HCT116 (cell line): ENCODE data around the gene ELF1. TPM values are rescaled to one million over a fixed set of nuclear protein-coding genes. Genes with fewer than 3 reads are reported as not detected.

Experiments
- ATAC-seq: fragments of 200-7000 bp; cut with Tn5 transposase; 2 replicates; pipeline ENCODE4 v1.9.1; 2020; ENCODE audit warnings: mild to moderate bottlenecking, moderate library complexity
- Bru-seq: library from RNA; stranded (reverse); fragments of 400-500 nt; gene quantifications from one replicate; lab custom pipeline; 2021; lab: Mats Ljungman, UMichigan
- BruChase-seq, 2 experiments: library from RNA; stranded (reverse); fragments of 400-500 nt; gene quantifications; one replicate each; lab custom pipeline; 2021; lab: Mats Ljungman, UMichigan
- BruUV-seq: library from RNA; stranded (reverse); fragments of 400-500 nt; replicated peaks from 2 replicates; lab custom pipeline; 2021; lab: Mats Ljungman, UMichigan
- CTCF ChIA-PET: fragments of 300-600 bp; sonication (Branson Sonifier 250); formaldehyde crosslinking; loops from one replicate; lab custom pipeline; 2021; ENCODE audit warnings: antibody characterized with exemption; lab: Charles Lee
- POLR2A ChIA-PET: fragments of 300-600, 350-600 bp; sonication (Branson Sonifier 250); formaldehyde crosslinking; loops from one replicate; lab custom pipeline; 2021; ENCODE audit warnings: antibody characterized with exemption; lab: Charles Lee
- RAD21 ChIA-PET, 2 experiments: fragments of 300-600 bp; sonication (Branson Sonifier 250); formaldehyde crosslinking; loops; one replicate each; lab custom pipeline; 2023; ENCODE audit warnings: low total read pairs in 2 of 2; ENCODE audit not compliant: uncharacterized antibody in 2 of 2, unreplicated experiment in 2 of 2, low non-redundant PET in 1 of 2; lab: Charles Lee
- DNase-seq: peaks from one replicate; pipeline ENCODE4 v3.0.0-alpha.2; 2010; ENCODE audit warnings: low read depth, low spot score
- H2AFZ ChIP-seq: fragments of 200-600 bp; shearing (Covaris generic), sonication (generic); 2 replicates; pipeline ENCODE4 v1.6.1; 2017; ENCODE audit warnings: low read depth, mixed run types, mixed read lengths, antibody characterized with exemption, low read length; ENCODE audit not compliant: poor library complexity, severe bottlenecking
- H3K27ac ChIP-seq: 2 replicates; pipeline ENCODE4 v1.5.1; 2012; ENCODE audit warnings: low read depth, low read length
- H3K27me3 ChIP-seq: fragments of 200-600 bp; sonication (generic); 2 replicates; pipeline ENCODE4 v1.6.1; 2016; ENCODE audit warnings: mixed run types, low read length, mixed read lengths; ENCODE audit not compliant: insufficient read depth
- H3K36me3 ChIP-seq, 2 experiments: fragments of 200-500 bp in 1 of 2; fragments of 200-600 bp in 1 of 2; sonication (Bioruptor generic) in 1 of 2; sonication (generic) in 1 of 2; 2 replicates each; pipeline versions ENCODE4 v1.5.1 to v1.6.1; 2014 to 2016; ENCODE audit warnings: low read length in 2 of 2, inconsistent platforms in 1 of 2, mixed read lengths in 1 of 2, mixed run types in 1 of 2; ENCODE audit not compliant: insufficient read depth in 2 of 2, control insufficient read depth in 1 of 2
- H3K4me1 ChIP-seq, 2 experiments: fragments of 200-600 bp in 1 of 2; sonication (generic) in 1 of 2; 2 replicates each; pipeline versions ENCODE4 v1.5.1 to v1.6.1; 2012 to 2017; ENCODE audit warnings: low read length in 2 of 2, inconsistent platforms in 1 of 2, mild to moderate bottlenecking in 1 of 2, mixed read lengths in 1 of 2, mixed run types in 1 of 2, moderate library complexity in 1 of 2; ENCODE audit not compliant: insufficient read depth in 2 of 2, control insufficient read depth in 1 of 2
- H3K4me2 ChIP-seq: fragments of 200-600 bp; sonication (generic); 2 replicates; pipeline ENCODE4 v1.6.1; 2017; ENCODE audit warnings: mixed run types, low read length, mixed read lengths
- H3K4me3 ChIP-seq, 2 experiments: fragments of 200-600 bp in 1 of 2; sonication (generic) in 1 of 2; replicated peaks in 1 of 2; 2 replicates each; pipeline ENCODE4 v1.5.1; 2011 to 2016; ENCODE audit warnings: low read length in 2 of 2, control low read depth in 1 of 2, low read depth in 1 of 2, mild to moderate bottlenecking in 1 of 2, mixed read lengths in 1 of 2, mixed run types in 1 of 2
- H3K79me2 ChIP-seq: fragments of 200-600 bp; sonication (generic); 2 replicates; pipeline ENCODE4 v1.6.1; 2017; ENCODE audit warnings: mild to moderate bottlenecking, mixed run types, low read length, moderate library complexity, mixed read lengths; ENCODE audit not compliant: insufficient read depth
- H3K9ac ChIP-seq: fragments of 200-600 bp; sonication (generic); 2 replicates; pipeline ENCODE4 v1.6.1; 2016; ENCODE audit warnings: low read length, mixed read lengths
- H3K9me2 ChIP-seq: fragments of 200-600 bp; sonication (generic), shearing (Covaris generic); 2 replicates; pipeline ENCODE4 v1.6.1; 2017; ENCODE audit warnings: mixed run types, mild to moderate bottlenecking, moderate library complexity; ENCODE audit not compliant: insufficient read depth
- H3K9me3 ChIP-seq, 2 experiments: fragments of 200-500 bp in 1 of 2; fragments of 200-600 bp in 1 of 2; sonication (Bioruptor generic) in 1 of 2; sonication (generic) in 1 of 2; 2 replicates each; pipeline ENCODE4 v1.6.1; 2014 to 2017; ENCODE audit warnings: low read length in 2 of 2, mixed read lengths in 2 of 2, inconsistent platforms in 1 of 2, low read depth in 1 of 2, mild to moderate bottlenecking in 1 of 2, mixed run types in 1 of 2, moderate library complexity in 1 of 2; ENCODE audit not compliant: control insufficient read depth in 1 of 2, insufficient read depth in 1 of 2
- H4K20me1 ChIP-seq: fragments of 200-600 bp; sonication (generic), shearing (Covaris generic); 2 replicates; pipeline ENCODE4 v1.6.1; 2017; ENCODE audit warnings: mixed run types, mild to moderate bottlenecking, moderate library complexity; ENCODE audit not compliant: insufficient read depth
- ATF3 ChIP-seq: IDR thresholded peaks from 2 replicates; pipeline ENCODE4 v1.6.1; 2012
- CBX3 ChIP-seq: IDR thresholded peaks from 2 replicates; pipeline ENCODE4 v1.6.1; 2012; ENCODE audit warnings: low read depth
- CEBPB ChIP-seq: IDR thresholded peaks from 2 replicates; pipeline ENCODE4 v1.6.1; 2012; ENCODE audit warnings: low read depth
- EGR1 ChIP-seq: IDR thresholded peaks from 2 replicates; pipeline ENCODE4 v1.6.1; 2012; ENCODE audit warnings: low read depth
- ELF1 ChIP-seq: IDR thresholded peaks from 2 replicates; pipeline ENCODE4 v1.6.1; 2012; ENCODE audit warnings: low read depth, borderline replicate concordance
- EZH2 ChIP-seq: fragments of 200-600 bp; sonication (generic); IDR thresholded peaks from 2 replicates; pipeline ENCODE4 v1.6.1; 2017; ENCODE audit warnings: antibody characterized with exemption, mixed run types
- EZH2phosphoT487 ChIP-seq: fragments of 200-600 bp; IDR thresholded peaks from 2 replicates; pipeline ENCODE4 v1.6.1; 2018; ENCODE audit warnings: antibody characterized with exemption, borderline replicate concordance
- FOSL1 ChIP-seq: IDR thresholded peaks from 2 replicates; pipeline ENCODE4 v1.6.1; 2012; ENCODE audit warnings: low read depth
- JUND ChIP-seq: IDR thresholded peaks from 2 replicates; pipeline ENCODE4 v1.6.1; 2012
- MAX ChIP-seq: IDR thresholded peaks from 2 replicates; pipeline ENCODE4 v1.6.1; 2012
- POLR2A ChIP-seq: IDR thresholded peaks from 2 replicates; pipeline ENCODE4 v1.7.0; 2011; ENCODE audit warnings: borderline replicate concordance; ENCODE audit not compliant: insufficient read depth, insufficient read length; ENCODE audit errors: extremely low read depth
- POLR2AphosphoS5 ChIP-seq: IDR thresholded peaks from 2 replicates; pipeline ENCODE4 v1.6.1; 2011; ENCODE audit warnings: mild to moderate bottlenecking, low read depth, low read length, moderate library complexity
- RAD21 ChIP-seq: IDR thresholded peaks from 2 replicates; pipeline ENCODE4 v1.6.1; 2012; ENCODE audit warnings: low read depth, mild to moderate bottlenecking
- REST ChIP-seq: IDR thresholded peaks from 2 replicates; pipeline ENCODE4 v1.6.1; 2012; ENCODE audit warnings: low read depth
- SIN3A ChIP-seq: IDR thresholded peaks from 2 replicates; pipeline ENCODE4 v1.6.1; 2012; ENCODE audit warnings: low read depth
- SP1 ChIP-seq: IDR thresholded peaks from 2 replicates; pipeline ENCODE4 v1.6.1; 2012; ENCODE audit warnings: low read depth
- SRF ChIP-seq: IDR thresholded peaks from 2 replicates; pipeline ENCODE4 v1.6.1; 2012; ENCODE audit warnings: low read depth
- TCF7L2 ChIP-seq: IDR thresholded peaks from 2 replicates; pipeline ENCODE4 v1.7.0; 2011; ENCODE audit warnings: borderline replicate concordance, inconsistent platforms; ENCODE audit not compliant: insufficient read depth, insufficient read length; ENCODE audit errors: extremely low read depth
- YY1 ChIP-seq: IDR thresholded peaks from 2 replicates; pipeline ENCODE4 v1.6.1; 2011; ENCODE audit warnings: low read length, low read depth, moderate library complexity, mild to moderate bottlenecking; ENCODE audit not compliant: insufficient replicate concordance; ENCODE audit errors: extremely low read depth
- ZBTB33 ChIP-seq: IDR thresholded peaks from 2 replicates; pipeline ENCODE4 v1.6.1; 2011; ENCODE audit warnings: mild to moderate bottlenecking, low read length, moderate library complexity; ENCODE audit not compliant: insufficient replicate concordance; ENCODE audit errors: extremely low read depth
- ZFX ChIP-seq: fragments of 450-650 bp; IDR thresholded peaks from 2 replicates; pipeline ENCODE4 v1.6.1; 2017
- intact Hi-C: fragments of 100-400 bp; cut with micrococcal nuclease; formaldehyde crosslinking; loops from 2 replicates; pipeline ENCODE4 v1.10.0; 2022
- long read RNA-seq: library from polyadenylated mRNA; unstranded; transcript quantifications from one replicate; pipeline ENCODE4 v2.0.0, GENCODE V29; 2021; ENCODE audit not compliant: unreplicated experiment
- polyA plus RNA-seq: library from polyadenylated mRNA; unstranded; fragments of >200 nt; gene quantifications from 2 replicates; pipeline ENCODE4 v1.2.1, GENCODE V29; 2012; ENCODE audit warnings: missing spikeins
- total RNA-seq: library from RNA; stranded (reverse); gene quantifications from one replicate; pipeline ENCODE4 v1.2.1, GENCODE V29; 2021; ENCODE audit not compliant: unreplicated experiment

The ELF1 gene
- total RNA-seq = 30.0 TPM
- polyA plus RNA-seq = 13.3 and 17.1 TPM in 2 replicates
- percentile 91 among the genes with signal in this experiment for Bru-seq, nascent RNA
- percentile 63 among the genes with signal in this experiment for BruChase-seq, experiment 1, labeled RNA remaining after a 6-hour chase
- BruChase-seq, experiment 2, labeled RNA remaining after a 2-hour chase = percentile 77 among the genes with signal in this experiment
- long read RNA-seq, transcript ELF1-201 (9 exons, 3,566 nt) = major isoform, 8 of 41 reads
- long read RNA-seq, partial matches to known transcripts = 15 of 41 reads
- long read RNA-seq, other reads (novel, unspliced or antisense) = 18 of 41 reads

GRCh38 chr13:41019011-41019487 is at the start of gene ELF1:
ELF1 (minus strand) TSS chr13:41019316; CDS start chr13:40982054, 37,262 bp downstream.
- TF ChIP-seq SP1 = peak; percentile 58
- TF ChIP-seq ZBTB33 = no peak
- no peak for TF ChIP-seq EZH2
- no peak for TF ChIP-seq EZH2phosphoT487
- TF ChIP-seq MAX = peak; percentile 65
- TF ChIP-seq SIN3A = peak; percentile 47
- no peak for TF ChIP-seq REST
- TF ChIP-seq RAD21 = 0 out of 2 replicates have a peak, but pooled peaks have one; percentile 19
- TF ChIP-seq TCF7L2 = no peak
- TF ChIP-seq SRF = no peak
- TF ChIP-seq POLR2A = peak; percentile 54
- TF ChIP-seq POLR2AphosphoS5 = peak; percentile 72
- TF ChIP-seq CBX3 = peak; percentile 77; the same call in 1 of the 2 replicates
- peak; percentile 79 for TF ChIP-seq JUND
- peak; percentile 90 for TF ChIP-seq YY1
- TF ChIP-seq ELF1 = no peak
- no peak for TF ChIP-seq ZFX
- peak; percentile 83 for TF ChIP-seq FOSL1
- TF ChIP-seq EGR1 = no peak
- no peak for TF ChIP-seq ATF3
- TF ChIP-seq CEBPB = peak; percentile 42; the same call in 1 of the 2 replicates
- H3K4me2 ChIP-seq = peak within 1 kb of the TSS; percentile 85
- no peaks in the 10 kb centered on the region for H3K9me3 ChIP-seq
- ChIA-PET CTCF (interaction anchor here (1.0 kb wide), 1 partner anchor 242 kb away, joined by 3 read pairs; no protein-coding TSS in a partner anchor), POLR2A (interaction anchor here (1.3 kb wide), 1 partner anchor 27 kb away, joined by 3 read pairs; no protein-coding TSS in a partner anchor), RAD21 (no interaction called here)
- no peaks in the 10 kb centered on the region for H3K9me2 ChIP-seq
- no peaks in the 10 kb centered on the region for H3K27me3 ChIP-seq
- H3K79me2 ChIP-seq = peaks cover 47% of the 10 kb centered on the region
- H3K4me1 ChIP-seq = peaks cover 17 to 32% of the 10 kb centered on the region in 2 experiments
- ATAC-seq = peak; percentile 93
- peak within 1 kb of the TSS; percentile 57 to 63 for H3K4me3 ChIP-seq
- intact Hi-C loops = no loop called here
- no TSS peak for BruUV-seq
- no peaks in the 10 kb centered on the region for H3K36me3 ChIP-seq
- H4K20me1 ChIP-seq = no peaks in the 10 kb centered on the region
- peak within 1 kb of the TSS; percentile 76 for H3K9ac ChIP-seq
- peak; percentile 85 for DNase-seq
- H3K27ac ChIP-seq = peak within 1 kb of the TSS; percentile 64
- H2AFZ ChIP-seq = peak within 1 kb of the TSS; percentile 79
